ENCODE results near the gene PCDHB1.

The PCDHB1 gene, protein sequence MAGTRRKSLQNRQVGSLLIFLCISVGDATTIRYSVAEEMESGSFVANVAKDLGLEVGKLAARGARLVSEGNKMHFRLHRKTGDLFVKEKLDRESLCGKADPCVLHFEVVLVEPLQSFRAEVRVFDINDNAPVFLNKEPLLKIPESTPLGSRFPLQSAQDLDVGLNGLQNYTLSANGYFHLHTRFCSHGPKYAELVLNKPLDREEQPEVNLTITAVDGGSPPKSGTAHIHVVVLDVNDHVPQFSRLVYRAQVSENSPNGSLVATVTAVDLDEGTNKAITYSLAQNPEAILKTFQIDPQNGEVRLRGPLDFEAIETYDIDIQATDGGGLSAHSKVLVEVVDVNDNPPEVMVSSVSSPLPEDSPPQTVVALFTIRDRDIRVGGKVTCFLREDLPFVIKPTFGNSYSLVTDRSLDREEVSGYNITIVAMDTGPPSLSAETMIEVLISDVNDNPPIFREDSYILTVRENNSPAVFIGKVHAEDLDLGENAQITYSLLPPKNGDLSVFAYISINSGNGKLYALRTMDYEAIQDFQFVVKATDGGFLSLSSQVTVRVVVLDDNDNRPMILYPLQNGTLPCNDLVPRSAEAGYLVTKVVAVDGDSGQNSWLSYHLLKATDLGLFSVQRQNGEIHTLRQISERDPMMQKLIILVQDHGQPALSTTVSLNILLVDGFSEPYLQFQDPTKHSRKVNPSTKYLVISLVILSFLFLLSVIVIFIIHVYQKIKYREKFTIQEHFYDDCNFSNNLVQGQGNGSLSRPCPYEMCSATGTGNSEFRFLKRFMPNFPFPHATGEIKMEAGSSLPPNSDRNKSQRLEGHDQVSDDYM

DNA sequence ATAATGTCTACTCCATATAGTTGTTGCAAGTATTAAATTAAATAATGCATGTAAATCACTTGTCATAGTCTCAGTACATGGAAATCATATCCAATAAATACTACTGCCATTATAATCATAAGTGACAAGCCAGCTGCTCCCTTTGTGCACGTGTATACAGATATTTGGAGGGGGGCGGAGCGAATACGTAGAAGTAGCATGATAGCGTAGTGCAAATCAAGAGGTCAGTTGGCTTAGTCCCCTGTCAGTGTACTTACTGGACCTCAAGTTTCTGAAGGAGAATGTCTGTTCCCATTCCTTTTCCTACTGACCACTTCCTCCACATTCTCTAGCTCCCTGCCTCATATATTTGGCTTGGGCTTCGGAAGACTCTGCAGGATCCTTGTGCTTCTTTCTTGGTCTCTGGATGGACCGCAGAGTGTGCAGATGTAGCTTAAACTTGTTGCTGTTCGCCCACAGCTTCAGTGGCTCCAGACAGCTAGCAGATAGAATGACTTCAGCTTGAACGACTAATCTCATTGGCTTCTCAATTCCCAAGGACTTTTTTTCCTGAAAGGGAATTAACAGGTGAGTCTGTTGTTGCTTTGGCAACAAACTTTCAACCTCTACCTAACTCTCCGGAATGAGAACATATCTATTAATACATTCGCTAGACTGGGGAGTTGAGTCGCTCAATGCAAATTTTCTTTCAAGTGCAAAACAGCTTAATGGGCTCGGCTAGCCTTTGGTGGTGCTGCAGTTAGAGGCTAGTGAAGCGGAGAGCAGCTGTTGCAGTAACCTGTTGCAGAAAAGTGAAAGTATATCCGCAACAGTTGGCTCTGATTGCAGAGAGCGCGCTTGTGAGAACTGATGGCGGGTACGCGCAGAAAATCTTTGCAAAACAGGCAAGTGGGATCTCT lies at the start of gene PCDHB1:
PCDHB1 (plus strand) TSS at position 753 of the 899 bp plus-strand sequence; CDS start at position 850, 97 bp downstream.
- DNase-seq = no peak

DNA sequence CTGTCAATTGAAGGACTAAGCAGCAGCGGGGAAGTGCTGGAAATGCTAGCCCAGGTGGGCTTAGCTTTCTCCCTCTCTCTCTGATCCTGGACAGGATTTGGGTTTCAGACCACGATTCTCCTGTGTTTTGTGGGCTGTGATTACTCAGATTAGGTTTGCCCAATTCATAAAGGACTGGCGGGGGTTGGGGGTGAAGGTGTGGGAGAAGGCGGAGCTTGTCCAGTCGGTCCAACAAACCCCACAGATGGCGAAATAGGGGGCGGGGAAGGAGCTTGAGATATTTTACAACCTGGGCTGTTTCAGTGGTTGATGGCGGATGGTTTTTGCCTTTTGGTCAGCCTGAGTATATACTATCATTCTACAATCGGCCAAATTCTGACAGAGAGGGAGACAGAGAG lies 49.7 kb upstream of the PCDHB1 start:
- no peak for DNase-seq

DNA sequence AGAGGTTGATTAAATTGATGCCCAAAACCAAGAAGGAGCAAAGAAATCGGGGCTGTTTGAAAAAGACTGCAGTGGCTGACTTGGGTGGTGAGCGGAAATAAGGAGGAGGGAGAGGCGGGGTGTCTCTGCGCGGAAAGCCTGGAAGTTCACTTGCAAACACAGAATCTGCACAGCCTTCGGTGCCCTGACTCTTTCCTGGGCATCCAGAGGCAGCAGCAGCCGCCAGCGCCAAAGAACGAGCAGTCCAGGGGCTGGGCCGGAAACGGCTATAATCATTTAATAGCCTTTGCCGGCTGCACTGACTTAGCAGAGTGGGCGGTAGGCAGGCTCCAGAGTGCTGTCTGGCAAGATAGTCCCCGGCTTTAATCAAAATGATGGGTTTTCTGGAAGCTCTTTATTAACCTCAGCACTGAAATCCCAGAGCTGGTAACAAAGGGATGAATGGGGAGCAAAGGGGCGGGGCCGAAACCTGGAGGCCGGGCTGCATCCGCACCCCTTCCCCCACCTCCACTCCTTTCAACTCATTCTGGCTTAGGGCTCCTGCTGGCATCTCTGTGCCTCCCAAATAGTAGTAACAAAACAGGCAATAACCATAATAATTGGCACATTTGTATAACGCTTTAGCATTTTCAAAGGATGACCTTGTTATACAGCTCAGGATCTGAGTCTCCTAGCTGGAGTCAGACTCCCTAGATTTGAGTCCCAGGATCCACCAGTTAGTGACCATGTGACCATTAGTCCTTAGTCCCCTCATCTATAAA lies 49.1 kb upstream of the PCDHB1 start:
- DNase-seq = peak; percentile 2

DNA sequence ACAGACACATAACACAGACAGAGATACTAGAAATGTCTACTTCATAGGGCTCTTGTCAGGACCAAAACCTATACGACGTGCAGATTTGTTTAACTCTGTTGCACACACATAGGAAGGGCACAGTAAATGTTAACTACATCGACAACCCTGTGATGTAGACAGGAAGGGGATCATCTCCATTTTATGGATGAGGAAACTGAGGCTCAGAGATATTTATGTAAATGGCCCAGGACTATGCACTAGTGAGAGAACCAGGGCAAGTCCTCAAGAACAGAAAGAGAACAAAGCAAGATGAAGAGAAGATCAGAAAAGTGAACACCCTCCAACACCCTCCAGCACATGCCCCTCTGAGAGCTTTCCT lies 48.6 kb upstream of the PCDHB1 start:
- no peak for DNase-seq

DNA sequence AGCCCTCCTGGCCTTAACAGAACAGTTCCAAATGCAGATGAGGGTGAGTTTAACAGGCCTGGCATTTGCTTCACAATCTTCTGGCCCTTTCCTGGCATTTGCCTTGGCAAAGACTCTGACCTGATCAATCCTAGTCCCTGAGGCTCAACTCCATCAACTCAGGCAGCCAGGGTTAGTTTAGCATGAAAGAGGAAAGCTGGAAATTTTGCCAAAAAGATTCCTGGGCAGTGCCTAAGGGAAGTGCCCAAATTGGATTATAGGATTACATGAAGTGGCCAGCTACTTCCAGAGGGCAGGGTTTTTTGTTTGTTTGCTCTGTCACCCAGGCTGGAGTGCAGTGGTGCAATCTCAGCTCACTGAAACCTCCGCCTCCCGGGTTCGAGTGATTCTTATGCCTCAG lies 48.1 kb upstream of the PCDHB1 start:
- no peak for DNase-seq

DNA sequence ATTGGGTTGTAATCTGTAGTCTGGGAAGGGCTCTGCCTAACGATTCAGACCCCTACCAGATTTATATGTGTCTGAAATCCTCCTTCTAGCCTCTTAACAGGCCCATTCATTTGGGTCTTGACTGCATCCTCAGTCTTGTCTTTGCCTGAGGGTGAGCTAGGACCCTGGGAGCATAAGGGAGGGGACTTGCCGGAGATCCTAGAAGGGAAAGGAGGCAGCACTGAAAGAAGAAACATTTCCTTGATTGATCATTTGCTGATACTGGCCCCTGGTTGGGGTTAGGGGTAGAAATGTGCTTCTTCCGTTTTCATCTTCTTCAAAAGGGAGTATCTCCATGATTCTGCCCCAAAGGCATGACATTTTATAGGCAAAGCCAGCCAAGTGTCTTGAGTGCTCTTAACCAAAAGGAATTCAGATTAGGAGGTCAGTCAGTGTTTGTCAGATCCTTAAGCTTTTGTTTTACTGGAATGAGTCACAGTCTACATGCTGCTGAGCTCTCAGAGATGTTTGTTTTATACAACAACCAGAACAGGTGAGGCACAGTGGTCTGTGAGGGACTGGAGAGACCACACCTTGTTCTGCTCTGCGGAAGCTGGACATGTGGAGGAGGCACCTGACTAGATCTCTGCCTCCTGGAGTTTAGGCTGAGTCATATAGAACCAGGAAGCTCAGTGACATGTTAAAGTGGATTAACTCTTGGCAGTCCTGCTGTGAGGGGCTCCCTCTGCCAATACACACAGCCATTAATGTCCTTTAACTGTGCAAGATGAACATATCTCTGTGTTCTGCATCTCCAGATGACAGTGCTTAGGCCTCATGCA lies 47.2 kb upstream of the PCDHB1 start:
- DNase-seq = no peak

DNA sequence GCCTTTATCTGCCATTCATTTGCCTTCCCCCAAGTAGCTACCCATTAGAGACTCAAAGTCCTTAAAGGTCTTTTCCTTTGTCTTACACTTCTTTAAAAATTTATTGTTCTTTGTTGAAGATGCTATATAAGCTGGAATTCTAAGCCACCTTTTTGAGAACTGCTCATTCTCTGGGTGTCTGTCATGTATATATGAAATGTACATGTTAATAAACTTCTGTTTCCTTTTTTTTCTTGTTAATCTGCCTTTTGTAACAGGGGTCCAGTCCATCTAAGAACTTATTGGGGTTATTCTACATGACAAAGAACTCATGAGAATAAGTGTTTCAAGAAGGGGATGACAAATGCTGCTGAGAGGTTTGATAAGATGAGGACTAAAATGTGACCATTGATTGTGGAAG lies 43.4 kb upstream of the PCDHB1 start:
- DNase-seq = no peak

DNA sequence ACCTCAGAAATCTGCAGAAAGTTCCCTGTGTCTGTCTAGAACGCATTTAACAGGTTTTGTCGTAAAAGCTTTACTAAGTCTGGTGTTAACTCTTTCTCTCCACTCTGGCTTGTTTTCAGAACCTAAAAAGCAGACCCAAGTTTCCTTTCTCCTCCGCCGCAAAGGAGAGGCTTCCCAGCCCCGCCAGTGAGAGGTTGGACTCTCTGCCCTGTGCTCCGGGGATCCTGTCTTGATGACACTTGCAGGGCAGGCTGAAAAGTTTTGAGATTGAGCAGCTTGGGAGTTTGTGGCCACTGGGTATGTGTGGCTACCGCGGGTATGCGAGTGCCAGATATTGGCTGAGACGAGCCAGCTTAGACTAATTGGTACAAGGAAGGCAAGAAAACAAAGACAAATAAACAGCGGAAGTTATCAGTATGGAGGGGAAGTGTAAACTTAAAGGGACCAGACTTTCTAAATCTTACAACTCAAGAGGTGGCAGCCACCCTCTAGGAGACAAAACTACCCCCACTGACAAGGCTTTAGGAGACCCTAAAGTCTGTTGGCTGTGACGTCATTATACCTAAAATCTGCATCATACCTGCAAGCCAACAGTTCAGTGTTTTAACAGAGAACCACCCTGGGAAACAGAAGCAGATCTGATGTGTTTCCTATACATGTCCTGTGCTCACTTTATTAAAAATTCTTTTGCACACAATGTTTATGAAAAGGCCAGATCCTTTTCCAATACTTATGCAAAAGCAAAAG lies 41.0 kb upstream of the PCDHB1 start:
- DNase-seq = no peak

DNA sequence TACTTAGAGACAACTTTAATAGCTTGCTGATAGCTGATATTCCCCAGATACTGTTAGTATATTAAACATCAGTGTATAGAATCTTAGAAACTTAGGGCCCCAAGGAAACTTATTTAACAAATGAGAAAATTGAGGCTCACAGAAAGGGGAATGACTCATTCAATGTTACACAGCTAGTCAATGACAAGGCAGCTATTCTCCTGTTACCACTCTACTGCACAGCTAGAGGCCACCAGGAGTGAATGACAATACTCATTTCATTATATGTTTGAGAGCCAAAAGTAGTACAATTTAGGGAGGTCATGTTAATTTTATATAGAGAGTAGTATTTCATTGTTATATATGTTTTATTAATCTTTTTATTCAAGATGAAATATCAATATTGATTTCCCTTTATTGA lies 33.2 kb upstream of the PCDHB1 start:
- no peak for DNase-seq

DNA sequence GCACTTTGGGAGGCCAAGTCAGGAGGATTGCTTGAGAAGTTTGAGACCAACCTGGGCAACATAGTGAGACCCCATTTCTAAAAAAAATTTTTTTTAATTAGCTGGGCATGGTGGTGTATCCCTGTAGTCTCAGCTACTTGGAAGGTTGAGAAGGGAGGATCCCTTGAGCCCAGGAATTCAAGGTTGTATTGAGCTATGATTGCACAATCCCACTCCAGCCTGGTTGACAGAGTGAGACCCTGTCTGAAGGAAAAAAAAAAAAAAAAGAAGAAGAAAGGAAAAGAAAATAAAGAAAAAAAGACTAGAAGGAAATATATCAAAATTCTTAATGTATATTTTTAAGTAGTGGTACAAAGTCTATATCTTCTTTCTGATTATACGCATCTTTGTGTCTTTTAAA lies 28.8 kb upstream of the PCDHB1 start:
- DNase-seq = no peak

DNA sequence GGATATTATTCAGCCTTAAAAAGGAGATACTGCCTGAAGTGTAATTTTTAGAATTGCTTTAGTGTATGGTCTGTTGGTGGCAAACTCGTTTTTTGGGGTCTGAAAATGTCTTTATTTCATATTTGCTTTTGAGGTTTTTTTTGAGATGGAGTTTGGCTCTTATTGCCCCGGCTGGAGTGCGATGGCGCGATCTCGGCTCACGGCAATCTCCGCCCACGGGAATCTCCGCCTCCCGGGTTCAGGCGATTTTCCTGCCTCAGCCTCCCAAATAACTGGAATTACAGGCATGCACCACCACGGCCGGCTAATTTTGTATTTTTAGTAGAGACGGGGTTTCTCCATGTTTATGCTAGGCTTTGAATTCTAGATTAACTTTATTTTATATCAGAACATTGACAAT lies 20.2 kb upstream of the PCDHB1 start:
- DNase-seq = no peak

DNA sequence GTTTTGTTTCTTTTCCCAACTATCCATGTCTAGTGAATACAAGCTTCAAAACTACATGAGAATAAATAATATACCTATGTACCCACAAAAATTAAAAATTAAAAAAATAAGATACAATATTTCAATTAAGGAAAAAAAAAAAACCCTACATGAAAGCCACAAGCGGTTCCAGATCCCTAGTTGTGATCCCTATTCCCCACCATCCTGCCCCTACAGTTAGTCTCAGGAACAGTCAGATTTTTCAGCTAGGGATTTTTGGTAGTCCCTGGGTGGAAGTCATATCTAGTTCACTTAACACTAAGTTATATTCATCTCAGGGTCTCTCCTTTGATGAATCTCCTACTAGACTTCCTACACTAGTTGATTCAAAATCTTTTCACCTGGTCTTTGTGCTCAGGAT lies 18.5 kb upstream of the PCDHB1 start:
- DNase-seq = no peak

DNA sequence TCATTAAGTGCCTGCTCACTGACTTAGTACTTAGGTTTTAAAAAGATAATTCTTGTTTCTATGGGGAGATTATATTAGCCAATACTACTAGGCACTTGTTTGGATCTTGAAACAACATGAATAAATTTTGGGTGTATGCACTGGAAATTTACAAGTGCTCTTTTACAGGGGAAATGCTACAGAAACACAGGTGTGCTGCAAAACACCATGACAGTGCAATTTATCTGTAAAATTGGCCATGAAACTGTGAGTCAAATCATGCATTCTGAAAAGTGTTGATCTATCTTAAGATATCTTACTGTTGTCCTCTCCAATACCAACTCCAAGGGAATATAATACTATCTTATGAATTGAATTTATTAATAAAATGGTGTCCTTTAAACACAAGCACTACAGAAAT lies 12.1 kb upstream of the PCDHB1 start:
- DNase-seq = no peak

DNA sequence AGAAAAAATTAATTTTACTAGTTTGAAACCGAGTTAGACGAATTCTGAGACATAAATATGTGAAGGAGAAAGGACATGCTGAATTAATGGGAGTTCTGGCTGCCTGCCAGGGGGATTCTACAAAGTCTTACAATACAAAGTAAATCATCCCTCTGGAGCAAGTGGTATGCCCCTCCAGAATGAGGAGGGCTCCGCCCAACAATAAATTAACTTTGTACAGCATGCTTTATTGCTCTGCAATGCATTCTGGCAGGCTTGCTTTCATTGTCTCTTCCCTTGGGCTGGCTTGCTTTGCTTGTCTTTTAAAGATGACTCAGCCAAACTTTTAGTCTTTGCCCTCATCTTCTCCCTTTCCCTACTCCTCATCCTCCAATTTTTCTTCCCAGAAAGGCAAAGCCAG lies 11.7 kb upstream of the PCDHB1 start:
- DNase-seq = no peak

DNA sequence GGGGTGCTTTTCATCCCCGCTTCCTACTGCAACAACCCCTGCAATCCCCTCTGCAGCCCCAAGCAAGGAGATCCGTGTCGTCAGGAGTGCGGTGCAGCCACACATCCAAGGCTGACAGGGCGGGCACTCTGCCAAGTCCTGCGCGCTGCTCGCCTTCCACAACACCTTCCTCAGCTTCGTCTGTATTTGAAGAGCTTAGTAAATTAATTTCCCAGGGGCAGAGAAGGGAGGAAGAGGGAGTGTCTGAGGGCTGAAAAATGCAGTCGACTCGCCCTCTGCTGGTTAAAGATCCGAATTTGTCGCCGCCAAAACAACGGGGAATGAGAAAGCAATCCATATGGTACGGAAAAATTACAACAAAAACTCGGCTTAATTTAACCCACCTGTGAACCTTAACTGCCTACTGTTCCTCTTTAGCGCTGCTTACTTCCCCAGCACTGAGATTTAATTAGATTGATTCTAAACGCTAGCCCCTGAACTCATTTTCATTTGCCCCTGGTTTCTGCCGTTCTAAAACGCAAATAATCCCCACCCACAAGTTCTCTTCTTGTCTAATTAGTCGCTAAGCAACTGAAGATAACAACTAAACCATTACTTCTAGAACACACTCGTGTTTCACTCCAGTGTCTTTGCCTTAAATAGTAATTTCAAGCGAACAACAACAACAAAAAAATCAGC lies 10.9 kb upstream of the PCDHB1 start:
- no peak for DNase-seq

DNA sequence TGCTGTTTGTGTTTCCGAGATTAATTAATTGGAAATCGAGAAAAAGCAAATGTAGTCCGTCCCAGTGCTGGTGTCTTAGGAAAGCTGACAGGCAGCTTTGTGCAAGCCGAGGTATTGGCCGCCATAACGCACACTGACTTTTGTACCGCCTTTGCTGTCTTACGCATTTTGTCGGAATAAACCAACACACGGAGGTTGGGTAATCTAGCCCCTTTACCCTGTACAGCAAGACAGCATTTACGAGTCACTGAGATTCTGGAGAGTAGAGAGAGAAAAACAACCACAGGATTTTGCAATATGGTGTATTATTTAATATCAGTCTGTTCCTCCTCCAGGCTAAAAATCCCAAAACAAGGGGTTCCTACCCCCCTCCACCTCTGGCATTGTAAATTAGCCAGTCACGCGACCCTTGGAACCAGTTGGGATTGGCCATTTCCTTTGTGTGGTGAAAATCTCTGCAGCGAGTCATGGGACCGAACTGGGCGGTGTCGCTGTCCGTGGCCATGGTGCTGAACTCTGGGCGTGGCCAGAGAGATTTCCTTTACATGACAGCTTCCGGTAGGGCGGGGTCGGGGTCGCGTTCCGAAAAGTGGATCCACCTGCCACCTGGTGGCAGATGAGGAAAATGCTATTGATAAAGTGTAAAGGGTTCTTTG lies 10.3 kb upstream of the PCDHB1 start:
- peak; percentile 82 for DNase-seq

DNA sequence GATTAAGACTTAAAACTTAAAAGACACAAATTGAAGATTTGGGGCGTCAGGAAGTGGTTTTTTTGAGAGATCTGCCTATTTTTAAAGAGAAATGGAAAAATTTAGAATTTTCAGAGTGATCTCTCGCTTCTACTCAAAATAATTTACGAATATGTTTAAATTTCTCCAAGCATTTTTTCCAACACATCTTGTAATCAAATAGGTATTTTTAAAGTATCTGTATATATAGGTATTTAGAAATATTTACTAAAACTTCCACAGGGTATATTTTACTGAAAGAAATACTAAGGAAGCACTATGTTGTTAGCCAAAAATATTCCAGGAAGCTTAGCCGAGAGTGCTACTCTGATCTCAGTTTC lies 9.8 kb upstream of the PCDHB1 start:
- no peak for DNase-seq

DNA sequence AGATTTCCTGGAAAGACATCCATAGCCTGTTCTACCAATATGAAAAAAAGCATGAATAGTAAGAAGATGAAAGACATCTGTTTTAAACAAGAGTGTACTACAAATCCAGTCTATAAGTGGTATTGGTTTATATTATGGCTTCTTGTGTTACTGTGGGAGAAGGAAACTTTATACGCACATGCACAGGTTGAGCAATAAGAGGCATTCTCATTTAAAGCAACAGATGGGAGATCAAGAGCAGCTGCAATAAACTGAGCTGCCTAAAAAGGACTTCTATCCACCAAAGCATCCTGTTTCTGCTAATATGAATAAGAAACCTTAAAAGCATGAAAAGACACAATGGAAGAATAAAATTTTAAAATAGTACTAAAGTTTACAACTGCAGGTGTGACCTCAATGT lies 8.6 kb upstream of the PCDHB1 start:
- DNase-seq = no peak

DNA sequence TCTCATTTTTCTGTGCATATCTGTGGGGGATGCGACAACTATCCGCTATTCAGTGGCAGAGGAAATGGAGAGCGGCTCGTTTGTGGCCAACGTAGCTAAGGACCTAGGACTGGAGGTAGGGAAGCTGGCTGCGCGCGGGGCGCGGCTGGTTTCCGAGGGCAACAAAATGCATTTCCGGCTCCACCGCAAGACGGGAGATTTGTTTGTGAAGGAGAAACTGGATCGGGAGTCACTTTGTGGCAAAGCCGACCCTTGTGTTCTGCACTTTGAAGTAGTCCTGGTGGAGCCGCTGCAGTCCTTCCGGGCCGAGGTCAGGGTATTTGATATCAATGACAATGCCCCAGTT lies 320 bp downstream of the PCDHB1 start:
- DNase-seq = no peak

DNA sequence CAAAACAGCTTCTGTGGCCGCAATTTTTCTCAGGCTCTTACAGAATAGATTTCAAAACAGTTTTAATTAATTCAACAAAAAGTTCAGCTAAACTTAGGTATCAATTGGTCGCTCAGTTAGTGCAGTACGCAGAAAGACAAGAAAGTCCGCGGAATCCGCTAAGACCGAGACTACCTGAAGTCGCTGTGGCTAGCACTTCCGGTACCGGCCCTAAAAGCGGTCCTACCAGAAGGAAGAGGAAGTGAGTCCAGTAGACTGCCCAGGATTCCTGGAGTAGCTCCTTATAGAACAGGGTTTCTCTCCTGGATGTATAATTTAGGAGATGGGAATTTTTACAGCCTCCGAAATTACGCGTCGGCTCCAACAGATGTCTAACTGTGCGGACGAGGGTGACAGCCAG lies 26.7 kb downstream of the PCDHB1 start:
- no peak for DNase-seq

Data from stimulated activated CD4-positive, alpha-beta T cell treated with anti-CD3 and anti-CD28 coated beads, Interleukin-15, amount 100 ng/mL, for 24 hours (primary cell).